SHP77 (cell line): ENCODE measurements around the gene SPHK2.

ENCODE experiments used
- DNase-seq, 2 experiments: peaks; one replicate each; lab custom pipeline; 2025; lab: John Stamatoyannopoulos, UW

The SPHK2 gene

GRCh38 chr19:48603850-48604249, 15.5 kb upstream of the SPHK2 start:
- no peak for DNase-seq

- no peak for DNase-seq
Observed at GRCh38 chr19:48606463-48607358, 12.6 kb upstream of the SPHK2 start, which contains the start of gene SPACA4. SPACA4 (plus strand) TSS chr19:48606742; CDS start chr19:48606979, 237 bp downstream.

GRCh38 chr19:48607359-48607755, 11.9 kb upstream of the SPHK2 start:
- no peak for DNase-seq

GRCh38 chr19:48608798-48609263, 10.5 kb upstream of the SPHK2 start:
- peak; percentile 68 to 79 for DNase-seq

GRCh38 chr19:48609571-48610108, 9.7 kb upstream of the SPHK2 start:
- DNase-seq, result no peak

GRCh38 chr19:48611872-48612271, 7.4 kb upstream of the SPHK2 start:
- no peak for DNase-seq

- DNase-seq, result peak in 1 of 2 experiments; percentile 46
Observed at GRCh38 chr19:48613024-48613851, 6.1 kb upstream of the SPHK2 start.

GRCh38 chr19:48613852-48614435, 5.4 kb upstream of the SPHK2 start:
- no peak for DNase-seq

- peak in 1 of 2 experiments; percentile 23 for DNase-seq
Observed at GRCh38 chr19:48614436-48615230, 4.7 kb upstream of the SPHK2 start, which contains the start of gene FAM83E. FAM83E (minus strand) TSS chr19:48615076; CDS start chr19:48613372, 1,704 bp downstream.

GRCh38 chr19:48615231-48616040, 3.9 kb upstream of the SPHK2 start:
- DNase-seq, result no peak

GRCh38 chr19:48616041-48616436, 3.3 kb upstream of the SPHK2 start:
- DNase-seq, result no peak

GRCh38 chr19:48616491-48617056, 2.7 kb upstream of the SPHK2 start:
- DNase-seq, result no peak

GRCh38 chr19:48617146-48617937, 2.0 kb upstream of the SPHK2 start:
- DNase-seq, result no peak

GRCh38 chr19:48618278-48618915, 909 bp upstream of the SPHK2 start:
- DNase-seq, result no peak

GRCh38 chr19:48619692-48620585, 633 bp downstream of the SPHK2 start:
- no peak for DNase-seq

GRCh38 chr19:48623556-48624066, 4.3 kb downstream of the SPHK2 start:
- no peak for DNase-seq

GRCh38 chr19:48624067-48624594, 4.8 kb downstream of the SPHK2 start:
- peak; percentile 94 to 99 for DNase-seq
